Stromal cell of bone marrow (primary cell): Measurements from ENCODE around the gene ARHGEF17.
A peak's percentile ranks its signal among the peaks of the same experiment; 100 is the strongest.

Experiments used
- DNase-seq: peaks from one replicate; pipeline ENCODE4 v3.0.0-alpha.2; 2012; ENCODE audit warnings: low read depth

ARHGEF17 gene

GRCh38 chr11:73412308-73412707 is 104.2 kb downstream of the ARHGEF17 start:
- no peak for DNase-seq

- no peak for DNase-seq
Measured at GRCh38 chr11:73413256-73413655, 105.2 kb downstream of the ARHGEF17 start.

GRCh38 chr11:73414977-73415651 is 107.0 kb downstream of the ARHGEF17 start:
- DNase-seq = peak; percentile 69

DNA sequence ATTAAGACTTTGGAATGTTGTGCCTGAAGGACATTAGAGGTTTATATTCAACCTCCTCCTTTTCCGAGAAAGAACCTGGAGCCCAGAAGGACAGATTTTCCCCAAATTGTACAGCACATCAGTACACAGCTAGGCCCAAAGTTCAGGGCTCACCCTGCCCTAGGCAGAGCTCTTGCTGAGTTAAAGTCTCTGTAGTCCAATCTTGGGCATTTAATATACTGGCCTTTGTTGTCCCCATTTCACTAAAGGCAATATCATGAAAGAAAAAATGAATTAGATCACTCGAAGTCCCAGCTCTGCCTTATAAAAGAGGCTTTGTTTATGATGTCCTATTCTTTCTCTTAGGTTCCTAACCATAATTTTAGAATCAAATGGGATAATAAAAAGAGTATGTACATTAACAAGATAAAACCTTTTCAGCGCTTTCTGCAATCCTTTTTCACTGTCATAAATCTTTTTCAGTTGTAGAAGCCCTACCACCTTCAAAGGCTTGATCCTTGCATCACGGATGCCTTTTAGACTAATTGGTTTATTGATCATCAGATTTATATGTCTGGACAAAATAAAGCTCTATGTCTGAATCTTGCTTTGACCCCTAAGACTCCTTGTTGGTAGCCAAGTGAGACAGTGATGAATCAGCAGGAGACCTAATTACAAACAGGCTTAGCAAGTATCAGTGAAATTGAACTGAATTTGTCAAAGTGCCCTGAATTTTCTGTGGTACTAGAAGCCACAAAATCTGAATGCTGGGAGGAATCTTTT is 108.0 kb downstream of the ARHGEF17 start:
- DNase-seq = peak; percentile 58

GRCh38 chr11:73416786-73417185 is 108.7 kb downstream of the ARHGEF17 start:
- DNase-seq = peak; percentile 31
